Tibial nerve (tissue), 4 donors: ENCODE measurements around the gene COX6B2. TPM values are rescaled to one million over a fixed set of nuclear protein-coding genes. Genes with fewer than 3 reads are reported as not detected.
A peak's percentile ranks its signal among the peaks of the same experiment; 100 is the strongest.

ENCODE experiments used
- DNase-seq, 2 donors: peaks; one replicate each; pipeline ENCODE4 v3.0.0-alpha.2; 2019; ENCODE audit warnings: low spot score in 2 of 2
- H3K27ac ChIP-seq, 4 donors: fragments of 200-600 bp; sonication (generic) in 3 of 4; one replicate each; pipeline ENCODE4 v1.5.1; 2017 to 2019; ENCODE audit warnings: mild to moderate bottlenecking in 1 of 4
- H3K27me3 ChIP-seq, 2 donors: fragments of 200-600 bp; sonication (generic) in 1 of 2; one replicate each; pipeline versions ENCODE4 v1.5.1 to v1.6.0; 2017 to 2019
- H3K36me3 ChIP-seq, 3 donors: fragments of 200-600 bp; sonication (generic); one replicate each; pipeline ENCODE4 v1.5.1; 2018 to 2019
- H3K4me1 ChIP-seq, 4 donors: fragments of 200-600 bp; sonication (generic) in 3 of 4; one replicate each; pipeline ENCODE4 v1.5.1; 2017 to 2019
- H3K4me3 ChIP-seq, 4 donors: fragments of 200-600 bp; sonication (generic) in 3 of 4; one replicate each; pipeline ENCODE4 v1.5.1; 2017 to 2019; ENCODE audit warnings: mild to moderate bottlenecking in 1 of 4, moderate library complexity in 1 of 4
- H3K9me3 ChIP-seq, 4 donors: fragments of 200-600 bp; sonication (generic) in 3 of 4; one replicate each; pipeline ENCODE4 v1.5.1; 2017 to 2019
- EP300 ChIP-seq, 2 donors: sonication (generic); formaldehyde crosslinking; IDR thresholded peaks; one replicate each; pipeline ENCODE4 v1.6.1; 2017; ENCODE audit warnings: antibody characterized with exemption in 2 of 2, mild to moderate bottlenecking in 1 of 2
- POLR2A ChIP-seq, 2 donors: fragments of 450-650 bp; IDR thresholded peaks; one replicate each; pipeline ENCODE4 v1.6.1; 2017; ENCODE audit warnings: antibody characterized with exemption in 2 of 2, mild to moderate bottlenecking in 2 of 2, moderate library complexity in 2 of 2
- WGBS, 2 donors: methylation state at CpG; one replicate each; pipeline ENCODE4 v1.1.5; 2018; 5-methylcytosine and 5-hydroxymethylcytosine counted together
- total RNA-seq, 4 donors: library from RNA; depleted of rRNA; stranded (reverse); fragments of >200 nt; gene quantifications; one replicate each; pipeline ENCODE4 v1.1.0, GENCODE V29; 2016
- TF ChIP-seq, protein P1 (sequence below), 5 experiments: fragments of 200-600 bp in 3 of 5; fragments of 450-650 bp in 2 of 5; sonication (generic) in 3 of 5; IDR thresholded peaks; one replicate each; pipeline ENCODE4 v1.5.1; 2016 to 2019; ENCODE audit warnings: antibody characterized with exemption in 5 of 5, mild to moderate bottlenecking in 3 of 5, moderate library complexity in 2 of 5

Gene COX6B2
- total RNA-seq, 4 donors from 2014 or later: not detected

DNA sequence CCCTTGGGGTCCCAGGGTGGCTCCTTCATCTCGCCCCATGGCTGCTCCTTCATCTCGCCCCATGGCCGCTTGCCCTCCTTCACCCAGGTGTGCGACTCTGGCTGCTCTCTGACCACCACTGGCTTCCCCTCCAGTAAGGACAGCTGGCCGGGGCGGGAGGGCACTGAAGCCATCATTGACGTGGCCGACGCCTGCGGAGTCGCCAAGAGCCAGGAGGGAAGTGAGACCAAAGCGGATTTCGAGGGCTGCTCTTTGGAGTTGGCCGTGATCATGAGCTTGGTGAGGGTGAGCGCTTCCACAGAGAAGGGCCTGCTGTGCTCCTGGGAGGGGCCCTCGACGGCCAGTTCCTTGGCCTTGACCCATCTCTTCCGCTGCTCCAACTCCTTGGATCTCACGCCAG, 4.0 kb upstream of the COX6B2 start:
- Histone ChIP-seq H3K27ac (no peak overlapping the region), H3K27me3 (peaks cover 3 to 47% of the 10 kb centered on the region in 2 donors), H3K36me3 (no peaks in the 10 kb centered on the region), H3K4me3 (no peak overlapping the region), H3K4me1 (peaks cover 0 to 15% (median 7%) of the 10 kb centered on the region in 4 donors), H3K9me3 (no peaks in the 10 kb centered on the region)
- TF ChIP-seq, protein P1, sequence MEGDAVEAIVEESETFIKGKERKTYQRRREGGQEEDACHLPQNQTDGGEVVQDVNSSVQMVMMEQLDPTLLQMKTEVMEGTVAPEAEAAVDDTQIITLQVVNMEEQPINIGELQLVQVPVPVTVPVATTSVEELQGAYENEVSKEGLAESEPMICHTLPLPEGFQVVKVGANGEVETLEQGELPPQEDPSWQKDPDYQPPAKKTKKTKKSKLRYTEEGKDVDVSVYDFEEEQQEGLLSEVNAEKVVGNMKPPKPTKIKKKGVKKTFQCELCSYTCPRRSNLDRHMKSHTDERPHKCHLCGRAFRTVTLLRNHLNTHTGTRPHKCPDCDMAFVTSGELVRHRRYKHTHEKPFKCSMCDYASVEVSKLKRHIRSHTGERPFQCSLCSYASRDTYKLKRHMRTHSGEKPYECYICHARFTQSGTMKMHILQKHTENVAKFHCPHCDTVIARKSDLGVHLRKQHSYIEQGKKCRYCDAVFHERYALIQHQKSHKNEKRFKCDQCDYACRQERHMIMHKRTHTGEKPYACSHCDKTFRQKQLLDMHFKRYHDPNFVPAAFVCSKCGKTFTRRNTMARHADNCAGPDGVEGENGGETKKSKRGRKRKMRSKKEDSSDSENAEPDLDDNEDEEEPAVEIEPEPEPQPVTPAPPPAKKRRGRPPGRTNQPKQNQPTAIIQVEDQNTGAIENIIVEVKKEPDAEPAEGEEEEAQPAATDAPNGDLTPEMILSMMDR (IDR thresholded peaks at IDR 0.05): no peak
- TF ChIP-seq EP300 (IDR thresholded peaks at IDR 0.05): no peak
- no peak for TF ChIP-seq POLR2A (IDR thresholded peaks at IDR 0.05)
- no peak for DNase-seq
- WGBS, 2 donors: 82 to 90% methylated on average over 19 of the region's 19 CpGs

DNA sequence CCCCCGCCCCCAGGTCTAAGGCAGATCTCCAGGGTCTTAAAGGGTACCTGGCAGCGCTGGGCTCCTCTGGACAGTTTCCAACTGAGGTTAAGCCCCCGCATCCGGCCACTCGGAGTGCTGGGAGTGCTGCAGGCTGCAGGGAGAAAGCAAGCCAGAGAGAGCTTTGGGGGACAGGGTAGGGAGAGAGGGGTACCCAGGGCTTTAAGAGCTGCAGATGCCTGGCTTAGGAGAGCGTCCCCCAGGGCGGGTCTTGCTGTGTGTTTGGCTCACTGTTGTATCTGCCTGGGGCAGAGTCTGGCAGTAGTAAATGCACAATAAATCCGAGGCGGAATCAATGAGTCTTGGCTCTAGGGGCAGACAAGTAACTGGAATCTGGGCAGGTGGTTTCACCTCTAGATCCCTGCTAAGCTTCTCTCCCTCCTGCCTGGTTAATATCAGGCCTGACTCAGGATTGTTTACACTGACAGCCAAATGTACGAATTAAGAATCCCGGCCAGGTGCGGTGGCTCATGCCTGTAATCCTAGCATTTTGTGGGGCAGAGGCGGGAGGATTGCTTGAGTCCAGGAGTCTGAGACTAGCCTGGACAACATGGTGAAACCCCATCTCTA, 798 bp upstream of the COX6B2 start:
- Histone ChIP-seq H3K36me3 (peaks cover 0 to 4% (median 0%) of the 10 kb centered on the region in 3 donors), H3K4me1 (peaks cover 0 to 22% (median 8%) of the 10 kb centered on the region in 4 donors), H3K27ac (no peak overlapping the region), H3K9me3 (no peaks in the 10 kb centered on the region), H3K27me3 (peaks cover 5 to 73% of the 10 kb centered on the region in 2 donors), H3K4me3 (no peak overlapping the region)
- TF ChIP-seq EP300 (IDR thresholded peaks at IDR 0.05) (no peak), POLR2A (IDR thresholded peaks at IDR 0.05) (no peak)
- TF ChIP-seq, protein P1 (IDR thresholded peaks at IDR 0.05): no peak
- 25 to 46% methylated on average over 8 to 13 of the region's 13 CpGs for WGBS, 2 donors
- no peak for DNase-seq

DNA sequence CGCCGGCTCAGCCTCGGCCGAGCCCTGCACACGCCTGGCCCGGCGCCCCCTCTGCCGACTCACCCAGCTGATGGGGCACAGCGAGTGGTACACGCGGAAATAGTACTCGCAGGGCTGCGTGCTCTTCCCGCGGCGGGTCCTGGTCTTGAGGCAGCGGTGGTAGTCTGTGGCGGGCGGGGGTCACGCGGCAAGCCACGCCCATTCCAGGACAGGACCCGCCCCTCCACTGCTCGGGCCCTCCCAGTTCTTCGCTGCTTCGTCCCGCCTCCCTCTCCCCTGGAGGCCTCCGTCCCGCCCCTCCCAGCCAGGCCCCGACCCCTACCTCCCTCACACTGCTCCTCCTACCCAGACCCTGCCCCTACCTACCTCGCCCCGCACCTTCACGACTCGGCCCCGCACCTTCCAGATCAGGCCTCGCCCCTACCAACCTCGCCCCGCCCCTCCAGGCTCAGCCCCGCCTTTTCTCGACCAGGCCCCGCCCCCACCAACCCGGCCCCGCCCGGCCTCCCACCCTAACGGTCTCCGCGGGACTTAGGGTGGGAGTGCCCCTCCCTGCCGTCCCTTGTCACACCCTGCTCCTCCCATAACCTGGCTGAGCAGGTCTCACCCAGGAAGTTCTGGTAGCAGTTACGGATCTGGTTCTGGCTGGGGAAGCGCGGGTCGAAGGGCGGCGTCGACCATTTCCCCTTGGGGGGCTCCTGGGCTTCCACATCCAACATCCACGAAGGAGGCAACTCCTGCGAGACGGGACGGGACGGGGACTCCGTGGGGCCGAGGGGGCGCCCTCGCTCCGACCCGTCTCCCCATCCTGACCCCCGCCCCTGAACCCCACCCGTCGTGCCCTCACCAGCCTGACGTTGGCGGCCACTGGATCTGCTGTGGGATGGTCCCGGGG, 469 bp downstream of the COX6B2 start:
- Histone ChIP-seq H3K27me3 (peaks cover 5 to 74% of the 10 kb centered on the region in 2 donors), H3K36me3 (peaks cover 0 to 4% (median 0%) of the 10 kb centered on the region in 3 donors), H3K27ac (no peak overlapping the region), H3K4me1 (peaks cover 0 to 22% (median 8%) of the 10 kb centered on the region in 4 donors), H3K4me3 (peak overlapping the region; percentile 8 to 50 (median 26)), H3K9me3 (no peaks in the 10 kb centered on the region)
- TF ChIP-seq POLR2A (IDR thresholded peaks at IDR 0.05): no peak
- WGBS, 2 donors: 3% methylated on average over 22 to 56 of the region's 72 CpGs
- DNase-seq: no peak

DNA sequence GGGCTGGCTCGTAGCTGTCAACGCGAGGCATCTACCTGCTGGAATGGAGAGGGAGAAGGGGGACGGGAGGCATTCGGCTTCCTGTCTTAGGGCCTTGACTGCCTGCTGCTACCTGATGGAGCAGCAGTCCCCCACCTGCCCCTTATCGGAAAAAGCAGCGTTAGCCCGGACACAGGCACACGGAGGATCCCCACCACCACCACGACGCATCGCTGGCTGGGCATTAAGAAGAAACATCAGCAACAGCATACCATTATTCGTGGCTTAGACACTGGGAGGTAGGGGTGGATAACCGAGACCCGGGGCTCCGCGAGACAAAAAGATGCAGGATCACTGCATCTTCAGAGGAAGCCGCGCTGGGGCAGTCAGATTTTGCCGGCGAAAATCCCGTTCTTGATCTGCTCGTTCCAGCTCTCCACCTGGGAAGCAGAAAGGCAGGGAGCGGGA, 1.1 kb downstream of the COX6B2 start:
- H3K4me3 ChIP-seq: peak overlapping the region; percentile 8 to 50 (median 26)
- no peaks in the 10 kb centered on the region for H3K9me3 ChIP-seq
- H3K4me1 ChIP-seq: peaks cover 0 to 22% (median 8%) of the 10 kb centered on the region in 4 donors
- H3K36me3 ChIP-seq: peaks cover 0 to 4% (median 0%) of the 10 kb centered on the region in 3 donors
- peaks cover 5 to 74% of the 10 kb centered on the region in 2 donors for H3K27me3 ChIP-seq
- H3K27ac ChIP-seq: no peak overlapping the region
- DNase-seq: no peak
- TF ChIP-seq, protein P1 (IDR thresholded peaks at IDR 0.05): no peak
- TF ChIP-seq EP300 (IDR thresholded peaks at IDR 0.05) (no peak), POLR2A (IDR thresholded peaks at IDR 0.05) (no peak)
- WGBS, 2 donors: 3 to 7% methylated on average over 24 of the region's 24 CpGs

DNA sequence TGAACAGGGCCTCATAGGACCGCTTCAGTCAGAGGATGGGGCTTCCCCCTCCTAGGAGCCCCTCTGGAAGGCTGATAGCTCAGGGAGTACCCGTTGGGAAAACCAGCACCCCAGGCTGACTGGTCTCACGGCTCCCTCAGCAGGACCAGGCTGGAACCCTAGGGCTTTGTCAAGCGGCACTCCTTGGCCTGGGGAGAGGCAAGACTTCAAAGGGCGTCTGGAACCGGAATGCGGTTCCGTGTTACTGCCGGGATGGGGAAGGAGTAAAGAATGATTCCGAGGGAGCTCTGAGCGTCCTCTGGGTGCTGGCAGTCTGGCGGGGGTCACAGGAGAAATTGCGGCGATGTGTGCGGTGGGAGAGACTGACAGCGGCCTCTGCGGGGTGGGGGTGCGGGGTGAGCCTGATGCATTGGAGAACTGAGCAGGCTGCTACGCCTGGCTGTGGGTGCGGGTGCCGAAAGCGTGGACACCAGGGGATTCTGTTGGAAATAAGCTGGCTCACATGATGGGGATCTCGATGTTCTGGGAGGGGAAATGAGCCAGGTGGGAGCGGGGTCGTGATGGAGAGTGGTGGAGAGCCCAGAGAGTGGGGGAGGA, 1.9 kb downstream of the COX6B2 start:
- H3K27ac ChIP-seq: no peak overlapping the region
- no peak for TF ChIP-seq EP300 (IDR thresholded peaks at IDR 0.05)
- TF ChIP-seq, protein P1 (IDR thresholded peaks at IDR 0.05): no peak
- no peak for TF ChIP-seq POLR2A (IDR thresholded peaks at IDR 0.05)
- no peak overlapping the region for H3K4me3 ChIP-seq
- H3K4me1 ChIP-seq: peaks cover 0 to 26% (median 8%) of the 10 kb centered on the region in 4 donors
- H3K36me3 ChIP-seq: peaks cover 0 to 6% (median 0%) of the 10 kb centered on the region in 3 donors
- H3K27me3 ChIP-seq: peaks cover 5 to 74% of the 10 kb centered on the region in 2 donors
- H3K9me3 ChIP-seq: no peaks in the 10 kb centered on the region
- DNase-seq: no peak
- 66 to 75% methylated on average over 25 of the region's 25 CpGs for WGBS, 2 donors
